Measurements from ENCODE around the gene PIK3CG.

PIK3CG gene

DNA sequence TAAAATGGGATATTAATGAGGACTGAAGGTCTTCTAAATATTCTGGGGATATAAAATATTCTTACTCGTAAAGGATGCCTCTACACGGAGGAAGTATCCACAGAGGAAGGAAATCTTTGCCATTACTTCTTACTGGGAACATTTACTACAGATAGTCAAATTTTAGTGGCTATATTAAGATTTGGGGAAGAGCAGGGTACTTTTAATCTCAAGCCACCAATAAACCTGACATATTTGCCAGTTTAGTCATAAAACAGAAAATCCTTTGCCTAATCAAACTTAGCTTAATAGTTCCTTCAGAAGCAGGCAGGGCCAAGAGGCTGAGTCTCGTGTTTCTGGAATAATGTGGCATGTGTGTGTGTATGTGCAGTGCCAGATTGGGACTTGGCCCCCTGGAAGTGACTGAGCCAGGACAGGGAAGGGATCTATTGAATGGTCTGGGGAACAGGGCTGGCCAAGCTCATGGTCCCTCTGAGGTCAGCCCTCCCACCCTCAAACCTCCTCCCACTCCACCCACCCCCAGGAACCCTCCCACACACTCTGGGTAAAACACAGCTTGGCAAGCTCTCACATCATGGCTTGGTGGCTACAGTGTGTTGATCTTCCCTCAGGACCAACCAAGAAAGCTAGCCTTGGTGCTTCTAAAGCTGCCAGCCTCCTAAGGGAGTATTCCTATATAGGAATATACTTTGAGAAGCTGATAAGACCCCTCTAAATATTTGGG, 1.6 kb upstream of the PIK3CG start:
- TF ChIP-seq POLR2AphosphoS5 (IDR thresholded peaks at IDR 0.05; ENCODE audit: low read depth, low read length) (no peak), POLR2A (IDR thresholded peaks at IDR 0.05; ENCODE audit: low read depth, low read length) (no peak), TAF1 (IDR thresholded peaks at IDR 0.05; ENCODE audit: borderline replicate concordance, low read depth, low read length) (no peak)
- DNase-seq (ENCODE audit: insufficient read length) (no peak), FAIRE-seq (no peak)

DNA sequence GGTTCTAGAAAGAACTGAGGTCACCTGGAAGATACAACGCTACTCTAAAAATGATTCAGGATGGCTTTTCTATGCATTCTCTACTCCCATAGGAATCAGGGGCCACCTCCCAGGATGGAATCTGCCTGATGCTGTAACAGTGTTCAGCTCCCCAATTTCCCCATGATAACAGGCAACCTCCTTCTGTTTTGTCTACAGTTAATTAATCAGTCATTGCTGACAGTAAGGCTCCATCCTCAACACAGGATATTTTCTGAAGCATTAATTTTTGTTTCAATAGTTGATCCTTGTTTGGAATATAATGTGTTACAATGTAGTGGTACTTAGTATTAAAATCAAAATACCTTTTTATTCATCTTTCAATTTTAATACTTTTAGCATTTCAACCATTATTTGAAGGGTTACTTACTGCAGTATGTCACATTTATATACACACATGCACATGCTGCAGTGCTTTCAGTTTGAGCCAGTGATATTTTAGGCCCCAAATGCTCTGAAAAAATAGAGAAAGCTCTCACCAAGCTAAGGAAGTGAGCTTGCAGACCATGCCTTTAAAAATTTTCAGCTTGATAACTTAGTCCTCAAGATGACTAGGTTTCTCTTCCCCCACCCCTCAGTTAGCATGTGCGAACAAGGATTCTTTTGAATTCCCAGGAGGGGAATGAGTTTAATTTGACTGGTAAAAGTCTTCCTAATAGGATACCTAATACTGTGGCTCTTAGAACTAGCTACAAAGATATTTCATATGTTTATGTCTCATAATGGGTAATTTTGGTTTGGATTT, 592 bp upstream of the PIK3CG start:
- TF ChIP-seq POLR2AphosphoS5 (IDR thresholded peaks at IDR 0.05; ENCODE audit: low read depth, low read length) (no peak), TAF1 (IDR thresholded peaks at IDR 0.05; ENCODE audit: borderline replicate concordance, low read depth, low read length) (no peak), POLR2A (IDR thresholded peaks at IDR 0.05; ENCODE audit: low read depth, low read length) (no peak)
- FAIRE-seq (peak; percentile 78), DNase-seq (ENCODE audit: insufficient read length) (no peak)

DNA sequence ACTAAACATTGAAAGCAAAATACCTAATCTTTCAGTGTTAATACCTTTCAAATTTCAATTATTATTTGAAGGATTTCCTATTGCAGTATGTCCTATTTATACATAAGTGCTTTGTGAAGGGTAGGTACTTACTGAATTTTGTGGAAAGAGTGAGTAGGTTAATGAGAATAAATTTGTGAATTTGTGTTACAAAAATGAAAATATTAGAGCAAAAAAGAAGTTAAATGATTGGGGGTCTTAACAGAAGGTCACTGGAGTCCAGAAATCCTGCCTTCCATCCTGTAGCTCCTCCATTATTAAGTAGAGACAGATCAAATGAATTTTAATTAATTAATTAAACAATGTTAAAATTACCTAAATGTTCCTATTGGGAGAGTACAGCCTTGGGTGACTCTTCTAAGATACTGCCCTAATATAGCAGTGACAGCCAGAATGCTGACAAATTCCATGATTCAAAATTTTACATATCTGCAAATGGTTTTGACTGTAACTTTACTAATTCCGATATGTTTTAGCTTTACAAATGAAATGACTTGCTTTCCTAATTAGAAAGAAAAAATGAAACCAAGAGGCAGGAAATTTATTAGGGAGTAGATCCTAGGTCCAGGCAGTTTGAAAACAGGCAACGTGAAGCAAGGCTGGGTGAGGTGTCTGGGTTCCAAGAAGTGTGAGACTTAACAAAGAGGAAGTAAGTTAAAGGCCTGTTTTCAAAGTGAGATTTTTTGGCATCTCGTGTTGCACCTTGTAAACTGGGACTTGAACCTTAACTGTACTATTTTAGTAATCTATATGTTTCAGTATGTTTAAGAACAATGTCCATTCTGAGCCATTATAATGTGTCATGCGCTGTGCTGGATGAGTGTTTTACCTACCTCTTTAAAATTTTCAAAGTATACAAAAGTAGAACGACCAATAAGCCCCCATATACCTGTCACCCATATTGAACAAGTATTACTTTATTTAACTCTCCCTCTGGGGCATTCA, 1.5 kb downstream of the PIK3CG start:
- no peak for DNase-seq (ENCODE audit: insufficient read length)
- TF ChIP-seq POLR2AphosphoS5 (IDR thresholded peaks at IDR 0.05; ENCODE audit: low read depth, low read length) (no peak), POLR2A (IDR thresholded peaks at IDR 0.05; ENCODE audit: low read depth, low read length) (no peak), TAF1 (IDR thresholded peaks at IDR 0.05; ENCODE audit: borderline replicate concordance, low read depth, low read length) (no peak)
- FAIRE-seq = peak; percentile 77

DNA sequence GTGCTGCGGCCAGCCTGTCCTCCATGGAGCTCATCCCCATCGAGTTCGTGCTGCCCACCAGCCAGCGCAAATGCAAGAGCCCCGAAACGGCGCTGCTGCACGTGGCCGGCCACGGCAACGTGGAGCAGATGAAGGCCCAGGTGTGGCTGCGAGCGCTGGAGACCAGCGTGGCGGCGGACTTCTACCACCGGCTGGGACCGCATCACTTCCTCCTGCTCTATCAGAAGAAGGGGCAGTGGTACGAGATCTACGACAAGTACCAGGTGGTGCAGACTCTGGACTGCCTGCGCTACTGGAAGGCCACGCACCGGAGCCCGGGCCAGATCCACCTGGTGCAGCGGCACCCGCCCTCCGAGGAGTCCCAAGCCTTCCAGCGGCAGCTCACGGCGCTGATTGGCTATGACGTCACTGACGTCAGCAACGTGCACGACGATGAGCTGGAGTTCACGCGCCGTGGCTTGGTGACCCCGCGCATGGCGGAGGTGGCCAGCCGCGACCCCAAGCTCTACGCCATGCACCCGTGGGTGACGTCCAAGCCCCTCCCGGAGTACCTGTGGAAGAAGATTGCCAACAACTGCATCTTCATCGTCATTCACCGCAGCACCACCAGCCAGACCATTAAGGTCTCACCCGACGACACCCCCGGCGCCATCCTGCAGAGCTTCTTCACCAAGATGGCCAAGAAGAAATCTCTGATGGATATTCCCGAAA, 2.7 kb downstream of the PIK3CG start:
- no peak for FAIRE-seq
- no peak for TF ChIP-seq POLR2A (IDR thresholded peaks at IDR 0.05; ENCODE audit: low read depth, low read length)
- no peak for TF ChIP-seq TAF1 (IDR thresholded peaks at IDR 0.05; ENCODE audit: borderline replicate concordance, low read depth, low read length)
- no peak for TF ChIP-seq POLR2AphosphoS5 (IDR thresholded peaks at IDR 0.05; ENCODE audit: low read depth, low read length)
- DNase-seq (ENCODE audit: insufficient read length) = no peak

DNA sequence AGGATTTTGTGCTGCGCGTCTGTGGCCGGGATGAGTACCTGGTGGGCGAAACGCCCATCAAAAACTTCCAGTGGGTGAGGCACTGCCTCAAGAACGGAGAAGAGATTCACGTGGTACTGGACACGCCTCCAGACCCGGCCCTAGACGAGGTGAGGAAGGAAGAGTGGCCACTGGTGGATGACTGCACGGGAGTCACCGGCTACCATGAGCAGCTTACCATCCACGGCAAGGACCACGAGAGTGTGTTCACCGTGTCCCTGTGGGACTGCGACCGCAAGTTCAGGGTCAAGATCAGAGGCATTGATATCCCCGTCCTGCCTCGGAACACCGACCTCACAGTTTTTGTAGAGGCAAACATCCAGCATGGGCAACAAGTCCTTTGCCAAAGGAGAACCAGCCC, 3.3 kb downstream of the PIK3CG start:
- DNase-seq (ENCODE audit: insufficient read length) = no peak
- no peak for FAIRE-seq
- TF ChIP-seq POLR2A (IDR thresholded peaks at IDR 0.05; ENCODE audit: low read depth, low read length) (no peak), TAF1 (IDR thresholded peaks at IDR 0.05; ENCODE audit: borderline replicate concordance, low read depth, low read length) (no peak), POLR2AphosphoS5 (IDR thresholded peaks at IDR 0.05; ENCODE audit: low read depth, low read length) (no peak)

DNA sequence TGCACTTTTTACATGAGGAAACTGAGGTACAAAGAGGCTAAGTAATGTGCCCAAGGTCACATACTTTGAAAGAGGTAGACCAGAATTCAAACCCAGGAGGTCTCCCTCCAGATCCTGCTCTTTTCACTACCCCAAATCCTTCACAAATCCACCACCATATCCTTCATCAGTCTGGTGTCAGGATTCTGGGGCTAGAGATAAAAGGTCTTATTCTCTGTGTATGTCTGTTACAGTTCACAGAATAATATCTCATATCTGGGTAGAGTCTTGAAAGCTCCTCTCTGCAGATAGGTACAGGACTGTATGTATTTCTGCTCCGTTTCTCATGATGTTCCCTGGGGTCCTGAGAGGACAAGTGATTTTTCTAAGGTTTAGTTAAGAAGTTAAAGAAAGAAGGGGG, 4.9 kb downstream of the PIK3CG start:
- no peak for TF ChIP-seq TAF1 (IDR thresholded peaks at IDR 0.05; ENCODE audit: borderline replicate concordance, low read depth, low read length)
- no peak for TF ChIP-seq POLR2A (IDR thresholded peaks at IDR 0.05; ENCODE audit: low read depth, low read length)
- TF ChIP-seq POLR2AphosphoS5 (IDR thresholded peaks at IDR 0.05; ENCODE audit: low read depth, low read length) = no peak
- FAIRE-seq (peak; percentile 50), DNase-seq (ENCODE audit: insufficient read length) (no peak)

DNA sequence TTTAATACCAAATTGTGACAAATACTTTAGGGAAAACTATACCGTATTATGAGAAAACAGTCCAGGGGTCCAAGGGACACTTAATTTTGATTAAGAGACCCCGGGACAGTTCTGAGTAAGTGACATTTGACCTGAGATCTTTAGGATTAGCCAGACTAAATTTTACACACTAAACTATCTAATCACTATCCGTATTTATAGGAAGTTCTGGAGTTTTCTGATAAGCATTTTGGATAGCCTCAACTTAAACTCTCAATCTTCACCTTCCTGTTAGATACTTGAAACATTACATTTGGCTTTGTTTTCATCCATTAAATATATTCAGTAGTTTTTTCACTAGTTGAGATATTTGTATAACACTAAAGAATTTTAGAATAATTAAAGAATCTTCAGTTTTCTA, 5.4 kb downstream of the PIK3CG start:
- TF ChIP-seq TAF1 (IDR thresholded peaks at IDR 0.05; ENCODE audit: borderline replicate concordance, low read depth, low read length) = no peak
- TF ChIP-seq POLR2AphosphoS5 (IDR thresholded peaks at IDR 0.05; ENCODE audit: low read depth, low read length) = no peak
- no peak for TF ChIP-seq POLR2A (IDR thresholded peaks at IDR 0.05; ENCODE audit: low read depth, low read length)
- DNase-seq (ENCODE audit: insufficient read length) (no peak), FAIRE-seq (no peak)

DNA sequence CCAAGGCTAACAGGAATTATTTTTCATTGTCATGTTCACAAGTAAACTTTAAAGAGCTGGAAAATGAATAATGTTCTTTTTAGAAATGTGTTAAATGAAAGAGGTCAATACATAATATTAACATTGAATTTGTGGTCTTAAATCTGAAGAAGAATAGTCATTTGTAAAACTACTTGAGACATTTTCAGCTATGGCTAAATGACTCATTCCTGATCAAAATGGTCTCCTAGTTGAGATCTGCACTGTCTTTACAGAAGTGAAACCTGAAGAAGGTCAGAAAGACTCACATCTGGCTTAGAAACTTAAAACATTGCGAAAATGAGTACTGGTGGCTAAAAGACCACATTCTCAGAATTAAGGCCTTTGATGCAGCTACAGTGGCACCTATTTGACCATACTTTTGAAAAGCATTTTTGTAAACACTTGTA, 5.9 kb downstream of the PIK3CG start:
- peak; percentile 36 for DNase-seq (ENCODE audit: insufficient read length)
- TF ChIP-seq POLR2A (IDR thresholded peaks at IDR 0.05; ENCODE audit: low read depth, low read length) = no peak
- TF ChIP-seq TAF1 (IDR thresholded peaks at IDR 0.05; ENCODE audit: borderline replicate concordance, low read depth, low read length) = no peak
- TF ChIP-seq POLR2AphosphoS5 (IDR thresholded peaks at IDR 0.05; ENCODE audit: low read depth, low read length) = no peak; the same call in 1 of the 2 replicates
- FAIRE-seq = peak; percentile 95

DNA sequence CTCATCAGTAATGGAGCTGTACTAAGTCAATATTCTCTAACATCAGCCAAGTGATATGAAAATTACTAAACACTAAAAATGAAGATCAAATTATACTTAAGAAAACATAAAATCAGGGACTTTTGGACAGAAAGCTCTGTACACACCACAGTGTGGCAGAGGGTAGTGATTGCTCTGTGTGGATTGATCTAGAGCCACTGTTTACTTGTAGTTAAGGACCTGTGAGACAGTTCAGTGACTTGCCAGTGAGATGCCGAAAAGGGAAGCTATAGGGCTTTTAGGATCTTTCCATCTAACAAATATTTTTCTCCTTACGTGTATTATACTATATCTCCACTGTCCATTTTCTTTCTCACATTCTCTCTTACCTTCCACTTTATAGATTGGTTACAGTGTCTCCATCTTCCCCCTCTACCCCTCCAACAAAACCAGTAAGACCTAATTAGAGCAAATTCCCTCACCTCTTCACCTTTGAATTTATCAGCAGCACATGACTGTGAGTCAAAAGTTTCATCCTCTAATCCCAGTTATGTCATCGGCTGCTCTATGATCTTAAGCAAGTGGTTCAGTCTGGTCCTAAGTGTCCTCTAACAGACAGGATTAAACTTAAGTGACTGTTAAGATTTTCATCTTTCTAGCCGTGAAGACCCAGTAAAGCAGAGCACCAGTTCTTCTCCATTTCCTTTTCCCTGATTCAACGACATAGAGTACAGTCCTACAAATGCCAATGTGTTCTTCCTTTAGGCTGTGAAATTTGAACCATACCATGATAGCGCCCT, 6.9 kb downstream of the PIK3CG start:
- no peak for DNase-seq (ENCODE audit: insufficient read length)
- no peak for FAIRE-seq

DNA sequence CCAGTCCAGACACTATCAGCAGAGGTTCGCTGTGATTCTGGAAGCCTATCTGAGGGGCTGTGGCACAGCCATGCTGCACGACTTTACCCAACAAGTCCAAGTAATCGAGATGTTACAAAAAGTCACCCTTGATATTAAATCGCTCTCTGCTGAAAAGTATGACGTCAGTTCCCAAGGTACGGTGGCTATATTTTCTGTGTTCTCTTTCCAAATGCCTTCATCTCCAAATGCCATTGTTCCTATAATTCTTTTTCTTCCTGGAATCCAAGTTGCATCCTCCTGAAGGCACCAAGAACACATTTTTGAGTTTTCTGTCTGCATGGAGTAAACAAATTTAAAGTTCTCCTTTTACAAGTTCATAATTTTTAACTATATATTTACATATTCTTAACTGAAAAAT, 7.7 kb downstream of the PIK3CG start:
- TF ChIP-seq TAF1 (IDR thresholded peaks at IDR 0.05; ENCODE audit: borderline replicate concordance, low read depth, low read length) (no peak), POLR2AphosphoS5 (IDR thresholded peaks at IDR 0.05; ENCODE audit: low read depth, low read length) (no peak), POLR2A (IDR thresholded peaks at IDR 0.05; ENCODE audit: low read depth, low read length) (no peak)
- DNase-seq (ENCODE audit: insufficient read length) (no peak), FAIRE-seq (no peak)

More for the DNA sequence above, 6.9 kb downstream of the PIK3CG start:
- TF ChIP-seq POLR2AphosphoS5 (IDR thresholded peaks at IDR 0.05; ENCODE audit: low read depth, low read length) = no peak
- no peak for TF ChIP-seq TAF1 (IDR thresholded peaks at IDR 0.05; ENCODE audit: borderline replicate concordance, low read depth, low read length)
- no peak for TF ChIP-seq POLR2A (IDR thresholded peaks at IDR 0.05; ENCODE audit: low read depth, low read length)
